ENCODE data around the gene ZNF526.

DNA sequence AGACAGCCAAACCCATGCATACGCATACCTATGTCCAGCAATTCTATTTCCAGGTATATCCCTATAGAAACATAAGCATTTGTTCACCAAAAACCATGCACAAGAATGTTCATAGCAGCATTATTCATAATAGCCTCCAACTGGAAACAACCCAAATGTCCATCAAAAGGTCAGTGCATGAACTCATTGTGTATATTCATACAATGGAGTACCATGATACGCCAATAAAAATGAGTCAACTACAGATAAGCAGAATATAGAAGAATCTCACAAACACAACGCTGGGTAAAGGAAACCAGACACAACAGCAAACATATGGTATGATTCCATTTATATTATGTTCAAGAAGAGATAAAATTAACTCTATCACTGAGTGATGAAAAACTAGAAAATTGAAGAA, 26.4 kb upstream of the ZNF526 start:
- TF ChIP-seq POLR2A (IDR thresholded peaks at IDR 0.05) (no peak), CTCF (IDR thresholded peaks at IDR 0.05) (no peak)
